HG02852 (cell line): ENCODE results near the gene ASIC1.
A peak's percentile ranks its signal among the peaks of the same experiment; 100 is the strongest.
"Not testable (repeated sequence)": the region's sequence is repeated elsewhere in the genome, so short reads cannot be mapped to it uniquely, and the experiment has no call there.

Source experiments
- ATAC-seq: cut with Tn5 transposase; IDR thresholded peaks from one replicate; pipeline ENCODE4 v1.9.1; 2021; ENCODE audit warnings: mild to moderate bottlenecking, moderate library complexity; ENCODE audit not compliant: unreplicated experiment

ASIC1 gene

GRCh38 chr12:50082644-50083043, 25.2 kb downstream of the ASIC1 start:
- ATAC-seq = no peak

GRCh38 chr12:50083301-50083700, 25.9 kb downstream of the ASIC1 start:
- ATAC-seq = no peak

GRCh38 chr12:50084409-50084774, 27.0 kb downstream of the ASIC1 start:
- ATAC-seq = not testable (repeated sequence)

GRCh38 chr12:50084775-50085614, 27.6 kb downstream of the ASIC1 start, which contains the start of gene SMARCD1:
SMARCD1 (plus strand) TSS chr12:50085342; CDS start chr12:50085370, 28 bp downstream.
- peak; percentile 89 for ATAC-seq

GRCh38 chr12:50085615-50086072, 28.2 kb downstream of the ASIC1 start:
- peak; percentile 3 for ATAC-seq

GRCh38 chr12:50086148-50086547, 28.8 kb downstream of the ASIC1 start:
- ATAC-seq = no peak

GRCh38 chr12:50087151-50087550, 29.8 kb downstream of the ASIC1 start:
- ATAC-seq = no peak

GRCh38 chr12:50087995-50088394, 30.6 kb downstream of the ASIC1 start:
- ATAC-seq = no peak

GRCh38 chr12:50088577-50089335, 31.4 kb downstream of the ASIC1 start:
- ATAC-seq = no peak

GRCh38 chr12:50089730-50090129, 32.3 kb downstream of the ASIC1 start:
- ATAC-seq = no peak

GRCh38 chr12:50090391-50090790, 33.0 kb downstream of the ASIC1 start:
- no peak for ATAC-seq

- no peak for ATAC-seq
Observed at GRCh38 chr12:50097952-50098351, 40.6 kb downstream of the ASIC1 start.

GRCh38 chr12:50099302-50100008, 42.1 kb downstream of the ASIC1 start:
- no peak for ATAC-seq

GRCh38 chr12:50100561-50100960, 43.2 kb downstream of the ASIC1 start:
- ATAC-seq = no peak

GRCh38 chr12:50101663-50102062, 44.3 kb downstream of the ASIC1 start:
- no peak for ATAC-seq

- ATAC-seq = no peak
Observed at GRCh38 chr12:50102131-50102531, 44.7 kb downstream of the ASIC1 start.

GRCh38 chr12:50102646-50103309, 45.4 kb downstream of the ASIC1 start:
- ATAC-seq = no peak

GRCh38 chr12:50103351-50103750, 46.0 kb downstream of the ASIC1 start:
- no peak for ATAC-seq

- no peak for ATAC-seq
Observed at GRCh38 chr12:50103767-50104321, 46.4 kb downstream of the ASIC1 start, which contains the start of gene GPD1. GPD1 (plus strand) TSS chr12:50104008; CDS start chr12:50104051, 43 bp downstream.
